Parathyroid adenoma (tissue), 2 donors: Measurements from ENCODE around the gene PCGF2.
A peak's percentile ranks its signal among the peaks of the same experiment; 100 is the strongest.

Source experiments
- H2AFZ ChIP-seq: fragments of 300-600 bp; sonication (generic); one replicate; pipeline ENCODE4 v1.7.0; 2017; ENCODE audit warnings: antibody characterized with exemption, mild to moderate bottlenecking
- H3K27ac ChIP-seq: fragments of 300-600 bp; sonication (generic); one replicate; pipeline ENCODE4 v1.7.0; 2017
- H3K27me3 ChIP-seq: fragments of 300-600 bp; sonication (generic); one replicate; pipeline ENCODE4 v1.7.0; 2017; ENCODE audit warnings: low read length; ENCODE audit not compliant: control insufficient read depth, insufficient read depth
- H3K36me3 ChIP-seq: fragments of 300-600 bp; sonication (generic); one replicate; pipeline ENCODE4 v1.7.0; 2017; ENCODE audit warnings: low read length; ENCODE audit not compliant: control insufficient read depth, insufficient read depth
- H3K4me1 ChIP-seq: fragments of 300-600 bp; sonication (generic); one replicate; pipeline ENCODE4 v1.7.0; 2017; ENCODE audit warnings: control low read depth
- H3K4me2 ChIP-seq: fragments of 300-600 bp; sonication (generic); one replicate; pipeline ENCODE4 v1.7.0; 2017; ENCODE audit warnings: low read length
- H3K4me3 ChIP-seq: fragments of 300-600 bp; sonication (generic); one replicate; pipeline ENCODE4 v1.7.0; 2017; ENCODE audit warnings: low read depth, low read length
- H3K79me2 ChIP-seq: fragments of 300-600 bp; sonication (generic); one replicate; pipeline ENCODE4 v1.7.0; 2017; ENCODE audit warnings: control low read depth
- H3K9ac ChIP-seq: fragments of 300-600 bp; sonication (generic); one replicate; pipeline ENCODE4 v1.7.0; 2017; ENCODE audit warnings: mild to moderate bottlenecking
- H3K9me3 ChIP-seq: fragments of 300-600 bp; sonication (generic); one replicate; pipeline ENCODE4 v1.7.0; 2017; ENCODE audit warnings: low read length; ENCODE audit not compliant: control insufficient read depth
- TF ChIP-seq, protein P1 (sequence below): fragments of 300-600 bp; sonication (generic); IDR thresholded peaks from one replicate; pipeline ENCODE4 v1.7.0; 2017; ENCODE audit warnings: antibody characterized with exemption, mild to moderate bottlenecking
- donor health status: primary hyperparathyroidism.

The PCGF2 gene

GRCh38 chr17:38731526-38732294 lies 16.4 kb downstream of the PCGF2 start:
- H2AFZ ChIP-seq = no peak overlapping the region
- no peaks in the 10 kb centered on the region for H3K9me3 ChIP-seq
- peaks cover 19% of the 10 kb centered on the region for H3K4me1 ChIP-seq
- H3K4me2 ChIP-seq = peak overlapping the region; percentile 97
- peak overlapping the region; percentile 90 for H3K27ac ChIP-seq
- peak overlapping the region; percentile 73 for H3K4me3 ChIP-seq
- H3K27me3 ChIP-seq = no peaks in the 10 kb centered on the region
- no peaks in the 10 kb centered on the region for H3K79me2 ChIP-seq
- H3K36me3 ChIP-seq = no peaks in the 10 kb centered on the region
- TF ChIP-seq, protein P1, sequence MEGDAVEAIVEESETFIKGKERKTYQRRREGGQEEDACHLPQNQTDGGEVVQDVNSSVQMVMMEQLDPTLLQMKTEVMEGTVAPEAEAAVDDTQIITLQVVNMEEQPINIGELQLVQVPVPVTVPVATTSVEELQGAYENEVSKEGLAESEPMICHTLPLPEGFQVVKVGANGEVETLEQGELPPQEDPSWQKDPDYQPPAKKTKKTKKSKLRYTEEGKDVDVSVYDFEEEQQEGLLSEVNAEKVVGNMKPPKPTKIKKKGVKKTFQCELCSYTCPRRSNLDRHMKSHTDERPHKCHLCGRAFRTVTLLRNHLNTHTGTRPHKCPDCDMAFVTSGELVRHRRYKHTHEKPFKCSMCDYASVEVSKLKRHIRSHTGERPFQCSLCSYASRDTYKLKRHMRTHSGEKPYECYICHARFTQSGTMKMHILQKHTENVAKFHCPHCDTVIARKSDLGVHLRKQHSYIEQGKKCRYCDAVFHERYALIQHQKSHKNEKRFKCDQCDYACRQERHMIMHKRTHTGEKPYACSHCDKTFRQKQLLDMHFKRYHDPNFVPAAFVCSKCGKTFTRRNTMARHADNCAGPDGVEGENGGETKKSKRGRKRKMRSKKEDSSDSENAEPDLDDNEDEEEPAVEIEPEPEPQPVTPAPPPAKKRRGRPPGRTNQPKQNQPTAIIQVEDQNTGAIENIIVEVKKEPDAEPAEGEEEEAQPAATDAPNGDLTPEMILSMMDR = no peak
- H3K9ac ChIP-seq = no peak overlapping the region

- peak overlapping the region; percentile 95 for H2AFZ ChIP-seq
- H3K4me1 ChIP-seq = peaks cover 19% of the 10 kb centered on the region
- peak overlapping the region; percentile 97 for H3K4me2 ChIP-seq
- TF ChIP-seq, protein P1 = no peak
- H3K9ac ChIP-seq = peak overlapping the region; percentile 61
- no peaks in the 10 kb centered on the region for H3K36me3 ChIP-seq
- H3K9me3 ChIP-seq = no peaks in the 10 kb centered on the region
- H3K4me3 ChIP-seq = peak overlapping the region; percentile 73
- H3K27ac ChIP-seq = peak overlapping the region; percentile 90
- H3K79me2 ChIP-seq = no peaks in the 10 kb centered on the region
- H3K27me3 ChIP-seq = no peaks in the 10 kb centered on the region
These were observed 17.4 kb downstream of the PCGF2 start for GRCh38 chr17:38730526-38731379.

DNA sequence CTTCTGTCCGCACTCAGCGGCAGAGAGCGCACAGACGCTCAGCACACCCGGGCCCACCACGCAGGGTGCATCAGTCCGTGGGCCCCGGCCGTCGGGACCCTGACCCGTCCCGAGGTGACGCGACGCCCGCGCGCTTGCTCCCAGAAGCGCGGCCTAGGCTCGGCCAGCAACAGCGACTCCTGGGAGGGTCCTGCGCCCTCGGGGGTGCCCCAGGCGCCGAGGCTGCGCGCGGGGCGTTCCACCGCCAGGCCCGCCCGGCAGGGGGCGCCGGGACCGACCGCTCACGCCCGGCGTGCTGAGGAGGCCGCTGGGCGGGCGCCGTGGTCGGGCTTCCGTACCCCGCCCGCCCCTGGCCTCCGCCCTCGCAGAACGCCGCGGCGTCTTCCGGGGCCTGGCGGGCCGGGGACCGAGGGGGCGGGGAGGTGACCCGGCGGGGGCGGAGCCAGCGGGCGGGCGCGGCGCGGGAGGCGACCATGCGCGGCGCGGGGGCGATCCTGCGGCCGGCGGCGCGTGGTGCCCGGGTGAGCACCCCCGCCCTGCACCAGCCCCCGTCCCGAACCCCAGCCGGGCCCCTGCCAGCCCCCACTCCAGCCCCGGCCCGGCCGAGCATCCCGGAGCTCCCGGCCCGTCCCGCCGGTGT lies 18.1 kb downstream of the PCGF2 start, which contains the start of gene CISD3:
TSS of gene CISD3 (plus strand) at position 456 of the 640 bp plus-strand sequence. CDS start at position 474, 18 bp downstream.
- Histone ChIP-seq H3K9me3 (no peaks in the 10 kb centered on the region), H3K4me3 (peak within 1 kb of the TSS; percentile 73), H3K4me2 (peak within 1 kb of the TSS; percentile 97), H3K4me1 (peaks cover 22% of the 10 kb centered on the region), H3K9ac (peak within 1 kb of the TSS; percentile 61), H3K27ac (peak within 1 kb of the TSS; percentile 90), H3K79me2 (no peaks in the 10 kb centered on the region), H3K27me3 (no peaks in the 10 kb centered on the region), H2AFZ (peak within 1 kb of the TSS; percentile 95), H3K36me3 (no peaks in the 10 kb centered on the region)
- TF ChIP-seq, protein P1 = peak; percentile 59

- H3K9ac ChIP-seq = peak overlapping the region; percentile 53
- H3K36me3 ChIP-seq = no peaks in the 10 kb centered on the region
- peak overlapping the region; percentile 48 for H3K4me3 ChIP-seq
- no peaks in the 10 kb centered on the region for H3K27me3 ChIP-seq
- TF ChIP-seq, protein P1 = no peak
- no peaks in the 10 kb centered on the region for H3K79me2 ChIP-seq
- H3K4me2 ChIP-seq = peak overlapping the region; percentile 77
- H3K9me3 ChIP-seq = no peaks in the 10 kb centered on the region
- H3K4me1 ChIP-seq = peaks cover 26% of the 10 kb centered on the region
- peak overlapping the region; percentile 65 for H3K27ac ChIP-seq
- peak overlapping the region; percentile 80 for H2AFZ ChIP-seq
These were observed 18.7 kb downstream of the PCGF2 start for GRCh38 chr17:38729368-38729885.
